ENCODE data around the gene FMN1.

Gene FMN1

GRCh38 chr15:33124279-33124678, 70.2 kb downstream of the FMN1 start:
- H3K4me1 ChIP-seq (ENCODE audit: control insufficient read depth, insufficient read depth, low read length, unreplicated experiment), result peaks cover 15% of the 10 kb centered on the region
- no peaks in the 10 kb centered on the region for H3K36me3 ChIP-seq (ENCODE audit: insufficient read depth, low read length)
- H3K79me2 ChIP-seq (ENCODE audit: control insufficient read depth, insufficient read depth, low read length, unreplicated experiment), result no peaks in the 10 kb centered on the region
- H3K4me3 ChIP-seq (ENCODE audit: low read depth, low read length), result no peak overlapping the region
- no peaks in the 10 kb centered on the region for H3K27me3 ChIP-seq (ENCODE audit: insufficient read depth, low read length)
- no peak overlapping the region for H3K27ac ChIP-seq (ENCODE audit: low read depth, low read length)
- H2AFZ ChIP-seq (ENCODE audit: low read length, unreplicated experiment), result no peak overlapping the region

DNA sequence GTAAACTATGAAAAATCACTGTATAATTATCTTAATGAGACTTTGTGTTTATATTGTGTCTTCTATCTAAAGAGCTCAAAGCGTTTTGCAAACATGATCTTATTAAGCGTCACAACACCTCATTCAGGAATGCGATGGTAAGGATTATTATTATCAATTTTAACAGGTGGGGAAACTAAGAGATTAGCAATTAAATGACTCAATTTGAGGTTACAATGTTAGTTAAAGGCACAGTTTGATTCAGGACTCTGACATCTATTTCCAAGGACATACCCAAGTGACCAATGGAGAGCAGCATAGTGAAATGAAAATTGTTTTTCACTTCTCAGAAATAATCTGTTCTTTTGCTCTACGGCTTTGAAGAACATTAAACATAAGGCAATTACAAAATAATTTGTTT, 74.6 kb downstream of the FMN1 start:
- Histone ChIP-seq H3K27ac (ENCODE audit: low read depth, low read length) (no peak overlapping the region), H3K4me3 (ENCODE audit: low read depth, low read length) (no peak overlapping the region), H2AFZ (ENCODE audit: low read length, unreplicated experiment) (no peak overlapping the region), H3K4me1 (ENCODE audit: control insufficient read depth, insufficient read depth, low read length, unreplicated experiment) (no peaks in the 10 kb centered on the region), H3K79me2 (ENCODE audit: control insufficient read depth, insufficient read depth, low read length, unreplicated experiment) (no peaks in the 10 kb centered on the region), H3K36me3 (ENCODE audit: insufficient read depth, low read length) (no peaks in the 10 kb centered on the region), H3K27me3 (ENCODE audit: insufficient read depth, low read length) (no peaks in the 10 kb centered on the region)

GRCh38 chr15:33119273-33119672, 75.2 kb downstream of the FMN1 start:
- Histone ChIP-seq H3K27ac (ENCODE audit: low read depth, low read length) (no peak overlapping the region), H3K4me3 (ENCODE audit: low read depth, low read length) (no peak overlapping the region), H3K4me1 (ENCODE audit: control insufficient read depth, insufficient read depth, low read length, unreplicated experiment) (no peaks in the 10 kb centered on the region), H3K79me2 (ENCODE audit: control insufficient read depth, insufficient read depth, low read length, unreplicated experiment) (no peaks in the 10 kb centered on the region), H3K36me3 (ENCODE audit: insufficient read depth, low read length) (no peaks in the 10 kb centered on the region), H3K27me3 (ENCODE audit: insufficient read depth, low read length) (no peaks in the 10 kb centered on the region), H2AFZ (ENCODE audit: low read length, unreplicated experiment) (no peak overlapping the region)

- H3K27ac ChIP-seq (ENCODE audit: low read depth, low read length), result no peak overlapping the region
These were observed 78.3 kb downstream of the FMN1 start for GRCh38 chr15:33116198-33116597.

DNA sequence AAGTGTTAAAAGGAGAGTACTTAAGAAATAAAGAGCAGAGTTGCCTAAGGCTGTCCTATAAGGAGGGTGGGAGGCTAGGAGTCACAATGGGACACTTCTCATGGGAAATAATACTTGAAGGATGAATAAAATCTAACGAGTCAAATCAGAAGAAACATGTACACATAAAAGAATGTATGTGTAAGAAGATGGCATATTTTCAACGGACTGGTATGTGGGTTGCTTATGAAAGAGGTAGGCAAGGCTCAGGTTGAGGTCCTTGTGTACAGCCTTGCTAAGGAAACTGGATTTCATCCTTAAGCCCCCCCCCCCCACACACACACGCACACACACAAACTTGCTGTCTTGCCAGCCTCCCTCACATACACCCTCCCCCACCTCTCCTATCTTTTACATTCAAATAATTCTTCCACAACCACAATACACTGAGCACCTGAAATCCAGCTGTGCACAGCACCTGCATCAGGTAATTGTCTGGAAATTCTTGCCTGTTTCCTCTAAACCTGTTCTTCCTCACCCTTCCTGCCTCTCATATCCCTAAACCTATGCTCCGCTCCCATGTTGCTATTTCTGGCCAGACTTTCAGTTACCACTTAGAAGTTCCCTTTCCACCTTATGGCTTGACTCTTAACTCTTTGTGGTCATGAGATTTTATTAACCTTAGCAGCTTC, 79.2 kb downstream of the FMN1 start:
- H3K36me3 ChIP-seq (ENCODE audit: insufficient read depth, low read length), result no peaks in the 10 kb centered on the region
- no peak overlapping the region for H2AFZ ChIP-seq (ENCODE audit: low read length, unreplicated experiment)

More at GRCh38 chr15:33116198-33116597, 78.3 kb downstream of the FMN1 start:
- no peaks in the 10 kb centered on the region for H3K27me3 ChIP-seq (ENCODE audit: insufficient read depth, low read length)
- no peak overlapping the region for H3K4me3 ChIP-seq (ENCODE audit: low read depth, low read length)
- H2AFZ ChIP-seq (ENCODE audit: low read length, unreplicated experiment), result no peak overlapping the region
- H3K4me1 ChIP-seq (ENCODE audit: control insufficient read depth, insufficient read depth, low read length, unreplicated experiment), result peaks cover 2% of the 10 kb centered on the region
- no peaks in the 10 kb centered on the region for H3K79me2 ChIP-seq (ENCODE audit: control insufficient read depth, insufficient read depth, low read length, unreplicated experiment)
- no peaks in the 10 kb centered on the region for H3K36me3 ChIP-seq (ENCODE audit: insufficient read depth, low read length)

DNA sequence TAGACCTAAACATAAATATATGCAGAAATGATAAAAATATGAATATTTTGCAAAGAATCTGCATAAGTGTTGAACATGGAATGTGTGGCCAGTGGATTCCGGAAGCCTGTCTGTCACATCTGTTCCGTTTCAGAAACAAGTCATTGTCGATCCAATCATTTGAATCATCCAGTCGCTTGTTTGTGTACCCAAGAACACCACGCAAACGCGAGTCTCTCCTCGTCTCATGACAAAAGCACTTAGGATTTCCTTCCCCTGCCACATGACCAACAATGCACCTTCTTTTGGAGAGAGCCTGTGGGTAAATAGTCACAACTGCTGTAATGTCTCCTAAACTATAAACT, 80.2 kb downstream of the FMN1 start:
- Histone ChIP-seq H3K36me3 (ENCODE audit: insufficient read depth, low read length) (no peaks in the 10 kb centered on the region), H3K27ac (ENCODE audit: low read depth, low read length) (no peak overlapping the region), H2AFZ (ENCODE audit: low read length, unreplicated experiment) (no peak overlapping the region), H3K27me3 (ENCODE audit: insufficient read depth, low read length) (no peaks in the 10 kb centered on the region), H3K4me3 (ENCODE audit: low read depth, low read length) (no peak overlapping the region), H3K79me2 (ENCODE audit: control insufficient read depth, insufficient read depth, low read length, unreplicated experiment) (no peaks in the 10 kb centered on the region), H3K4me1 (ENCODE audit: control insufficient read depth, insufficient read depth, low read length, unreplicated experiment) (peaks cover 14% of the 10 kb centered on the region)

More for the DNA sequence above, 79.2 kb downstream of the FMN1 start:
- Histone ChIP-seq H3K27me3 (ENCODE audit: insufficient read depth, low read length) (no peaks in the 10 kb centered on the region), H3K79me2 (ENCODE audit: control insufficient read depth, insufficient read depth, low read length, unreplicated experiment) (no peaks in the 10 kb centered on the region), H3K27ac (ENCODE audit: low read depth, low read length) (no peak overlapping the region), H3K4me1 (ENCODE audit: control insufficient read depth, insufficient read depth, low read length, unreplicated experiment) (peaks cover 10% of the 10 kb centered on the region), H3K4me3 (ENCODE audit: low read depth, low read length) (no peak overlapping the region)

- no peak overlapping the region for H3K4me3 ChIP-seq (ENCODE audit: low read depth, low read length)
- no peaks in the 10 kb centered on the region for H3K36me3 ChIP-seq (ENCODE audit: insufficient read depth, low read length)
- no peak overlapping the region for H3K27ac ChIP-seq (ENCODE audit: low read depth, low read length)
- H3K27me3 ChIP-seq (ENCODE audit: insufficient read depth, low read length), result no peaks in the 10 kb centered on the region
- H2AFZ ChIP-seq (ENCODE audit: low read length, unreplicated experiment), result no peak overlapping the region
- peaks cover 14% of the 10 kb centered on the region for H3K4me1 ChIP-seq (ENCODE audit: control insufficient read depth, insufficient read depth, low read length, unreplicated experiment)
- H3K79me2 ChIP-seq (ENCODE audit: control insufficient read depth, insufficient read depth, low read length, unreplicated experiment), result no peaks in the 10 kb centered on the region
These were observed 80.7 kb downstream of the FMN1 start for GRCh38 chr15:33113666-33114373.

GRCh38 chr15:33112541-33113105, 81.9 kb downstream of the FMN1 start:
- no peak overlapping the region for H3K27ac ChIP-seq (ENCODE audit: low read depth, low read length)
- no peak overlapping the region for H2AFZ ChIP-seq (ENCODE audit: low read length, unreplicated experiment)
- H3K79me2 ChIP-seq (ENCODE audit: control insufficient read depth, insufficient read depth, low read length, unreplicated experiment), result no peaks in the 10 kb centered on the region
- H3K4me3 ChIP-seq (ENCODE audit: low read depth, low read length), result no peak overlapping the region
- H3K36me3 ChIP-seq (ENCODE audit: insufficient read depth, low read length), result no peaks in the 10 kb centered on the region
- H3K27me3 ChIP-seq (ENCODE audit: insufficient read depth, low read length), result no peaks in the 10 kb centered on the region
- H3K4me1 ChIP-seq (ENCODE audit: control insufficient read depth, insufficient read depth, low read length, unreplicated experiment), result peaks cover 23% of the 10 kb centered on the region

DNA sequence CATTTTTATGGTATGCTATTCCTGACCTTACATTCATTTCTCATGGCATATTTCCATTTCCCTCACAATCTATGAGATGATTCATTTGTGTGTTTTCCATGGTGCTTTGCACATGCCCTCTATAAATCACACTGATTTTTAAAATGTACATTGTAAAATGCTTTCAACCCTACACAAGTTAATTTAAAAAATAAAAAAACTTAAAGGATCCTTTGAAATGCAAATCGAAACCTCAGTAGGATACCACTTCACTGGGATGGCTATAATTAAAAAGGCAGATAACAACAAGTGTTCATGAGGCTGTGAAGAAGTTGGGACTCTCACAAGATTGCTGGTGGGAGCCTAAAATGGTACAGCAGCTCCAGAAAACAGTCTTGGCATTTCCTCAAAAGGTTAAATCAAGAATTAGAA, 83.5 kb downstream of the FMN1 start:
- H3K36me3 ChIP-seq (ENCODE audit: insufficient read depth, low read length), result no peaks in the 10 kb centered on the region
- no peaks in the 10 kb centered on the region for H3K79me2 ChIP-seq (ENCODE audit: control insufficient read depth, insufficient read depth, low read length, unreplicated experiment)
- no peak overlapping the region for H2AFZ ChIP-seq (ENCODE audit: low read length, unreplicated experiment)
- H3K4me3 ChIP-seq (ENCODE audit: low read depth, low read length), result no peak overlapping the region
- H3K27me3 ChIP-seq (ENCODE audit: insufficient read depth, low read length), result no peaks in the 10 kb centered on the region
- no peak overlapping the region for H3K27ac ChIP-seq (ENCODE audit: low read depth, low read length)
- H3K4me1 ChIP-seq (ENCODE audit: control insufficient read depth, insufficient read depth, low read length, unreplicated experiment), result peaks cover 23% of the 10 kb centered on the region

- Histone ChIP-seq H2AFZ (ENCODE audit: low read length, unreplicated experiment) (no peak overlapping the region), H3K36me3 (ENCODE audit: insufficient read depth, low read length) (no peaks in the 10 kb centered on the region), H3K4me1 (ENCODE audit: control insufficient read depth, insufficient read depth, low read length, unreplicated experiment) (peaks cover 32% of the 10 kb centered on the region), H3K4me3 (ENCODE audit: low read depth, low read length) (no peak overlapping the region), H3K27me3 (ENCODE audit: insufficient read depth, low read length) (no peaks in the 10 kb centered on the region), H3K79me2 (ENCODE audit: control insufficient read depth, insufficient read depth, low read length, unreplicated experiment) (no peaks in the 10 kb centered on the region), H3K27ac (ENCODE audit: low read depth, low read length) (no peak overlapping the region)
These were observed 85.2 kb downstream of the FMN1 start for GRCh38 chr15:33109345-33109744.

GRCh38 chr15:33108518-33108917, 86.0 kb downstream of the FMN1 start:
- no peaks in the 10 kb centered on the region for H3K27me3 ChIP-seq (ENCODE audit: insufficient read depth, low read length)
- H3K27ac ChIP-seq (ENCODE audit: low read depth, low read length), result no peak overlapping the region
- H2AFZ ChIP-seq (ENCODE audit: low read length, unreplicated experiment), result no peak overlapping the region
- no peaks in the 10 kb centered on the region for H3K36me3 ChIP-seq (ENCODE audit: insufficient read depth, low read length)
- no peaks in the 10 kb centered on the region for H3K79me2 ChIP-seq (ENCODE audit: control insufficient read depth, insufficient read depth, low read length, unreplicated experiment)
- peaks cover 40% of the 10 kb centered on the region for H3K4me1 ChIP-seq (ENCODE audit: control insufficient read depth, insufficient read depth, low read length, unreplicated experiment)
- no peak overlapping the region for H3K4me3 ChIP-seq (ENCODE audit: low read depth, low read length)
